Glomerular visceral epithelial cell (primary cell): ENCODE measurements around the gene ADGRL3.
"Not testable (repeated sequence)": the region's sequence is repeated elsewhere in the genome, so short reads cannot be mapped to it uniquely, and the experiment has no call there.

Source experiments
- DNase-seq: peaks from one replicate; pipeline ENCODE4 v3.0.0-alpha.2; 2016; ENCODE audit errors: extremely low spot score

Gene ADGRL3

GRCh38 chr4:61350932-61351331 lies 150.8 kb downstream of the ADGRL3 start:
- no peak for DNase-seq

DNA sequence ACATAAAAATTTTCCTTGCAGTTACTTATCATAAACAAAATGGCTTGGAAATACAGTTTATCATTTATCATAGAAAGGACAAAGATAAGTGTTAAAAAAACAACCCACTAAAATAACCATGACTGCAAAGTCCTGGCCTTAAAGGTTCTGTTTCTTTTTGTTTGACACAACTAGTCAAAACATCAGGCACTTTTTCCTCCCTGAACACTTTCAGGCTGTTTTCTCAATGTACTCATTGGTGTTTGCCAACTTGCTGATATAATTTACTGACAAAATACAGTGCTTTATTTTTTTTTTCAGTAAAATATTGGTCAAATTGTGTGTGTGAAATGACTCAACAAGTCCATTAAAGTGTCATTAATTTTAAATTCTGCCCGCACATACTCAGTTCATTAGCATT lies 156.6 kb downstream of the ADGRL3 start:
- DNase-seq: no peak

GRCh38 chr4:61359301-61359700 lies 159.2 kb downstream of the ADGRL3 start:
- DNase-seq: no peak

DNA sequence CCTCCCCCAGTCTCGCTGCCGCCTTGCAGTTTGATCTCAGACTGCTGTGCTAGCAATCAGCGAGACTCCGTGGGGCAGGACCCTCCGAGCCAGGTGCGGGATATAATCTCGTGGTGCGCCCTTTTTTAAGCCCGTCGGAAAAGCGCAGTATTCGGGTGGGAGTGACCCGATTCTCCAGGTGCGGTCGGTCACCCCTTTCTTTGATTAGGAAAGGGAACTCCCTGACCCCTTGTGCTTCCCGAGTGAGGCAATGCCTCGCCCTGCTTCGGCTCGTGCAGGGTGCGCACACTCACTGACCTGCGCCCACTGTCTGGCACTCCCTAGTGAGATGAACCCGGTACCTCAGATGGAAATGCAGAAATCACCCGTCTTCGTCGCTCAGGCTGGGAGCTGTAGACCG lies 172.7 kb downstream of the ADGRL3 start:
- not testable (repeated sequence) for DNase-seq

DNA sequence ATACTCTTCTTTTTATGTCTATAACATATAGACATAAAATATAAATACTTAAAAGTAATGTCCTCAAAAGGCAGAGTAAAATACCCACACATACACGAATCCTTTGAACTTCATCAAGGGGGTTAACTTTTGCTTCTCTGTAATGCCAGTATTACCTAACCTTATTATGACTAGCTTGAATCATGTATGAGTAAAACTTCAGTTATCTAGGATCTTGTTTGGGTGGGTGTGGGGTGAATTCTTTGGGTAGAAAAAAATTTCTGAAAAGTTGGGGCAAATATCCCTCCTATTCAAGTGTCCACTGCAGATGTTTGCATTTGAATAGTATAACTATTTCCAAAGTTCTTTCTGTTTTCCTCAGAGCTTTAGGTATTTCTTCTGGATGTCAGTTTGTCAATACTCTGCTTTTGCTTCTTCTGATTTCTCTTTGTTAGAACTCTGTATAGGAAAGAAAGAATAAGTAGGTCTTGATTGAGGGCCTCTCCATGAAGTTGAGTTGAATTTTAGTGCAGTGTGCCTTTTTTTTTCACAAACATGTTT lies 173.8 kb downstream of the ADGRL3 start:
- peak; percentile 30 for DNase-seq

GRCh38 chr4:61374447-61374891 lies 174.3 kb downstream of the ADGRL3 start:
- DNase-seq: peak; percentile 13

DNA sequence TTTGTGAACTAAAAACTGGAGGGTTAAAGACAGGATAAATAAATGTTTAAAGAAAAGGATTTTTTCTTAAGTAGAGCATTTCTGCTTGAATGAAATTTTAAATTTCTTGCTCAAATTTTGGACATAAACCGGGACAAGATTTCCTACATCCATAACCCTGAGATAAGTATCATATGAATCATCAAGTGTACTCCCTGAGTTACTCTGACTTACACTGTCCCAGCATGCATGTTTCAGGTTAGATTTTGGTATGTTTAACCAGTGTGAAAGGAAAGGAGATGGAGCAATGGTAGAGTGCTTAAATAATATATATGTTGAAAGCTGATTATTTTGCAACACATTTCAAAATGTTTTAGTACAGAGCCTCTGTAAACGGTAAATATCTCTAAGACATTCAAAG lies 175.2 kb downstream of the ADGRL3 start:
- no peak for DNase-seq

GRCh38 chr4:61376301-61376700 lies 176.2 kb downstream of the ADGRL3 start:
- DNase-seq: no peak

- DNase-seq: no peak
Observed at GRCh38 chr4:61379406-61379805, 179.3 kb downstream of the ADGRL3 start.

- no peak for DNase-seq
Observed at GRCh38 chr4:61380865-61381264, 180.7 kb downstream of the ADGRL3 start.

- DNase-seq: no peak
Observed at GRCh38 chr4:61385256-61385655, 185.1 kb downstream of the ADGRL3 start.

DNA sequence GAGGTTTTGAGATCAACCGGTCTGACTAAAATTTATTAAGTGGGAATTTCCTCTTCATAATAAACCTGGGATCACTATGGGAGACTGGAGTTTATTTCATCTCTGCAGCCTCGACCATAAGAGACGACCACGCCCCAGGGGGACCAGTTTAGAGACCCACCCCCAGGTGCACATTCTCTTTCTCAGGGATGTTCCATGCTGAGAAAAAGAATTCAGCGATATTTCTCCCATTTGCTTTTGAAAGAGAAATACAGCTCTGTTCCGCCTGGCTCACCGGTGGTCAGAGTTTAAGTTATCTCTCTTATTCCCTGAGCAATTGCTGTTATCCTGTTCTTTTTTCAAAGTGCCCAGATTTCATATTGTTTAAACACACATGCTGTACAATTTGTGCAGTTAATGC lies 187.2 kb downstream of the ADGRL3 start:
- DNase-seq: not testable (repeated sequence)

GRCh38 chr4:61389640-61390039 lies 189.5 kb downstream of the ADGRL3 start:
- DNase-seq: no peak

- DNase-seq: no peak
Observed at GRCh38 chr4:61395754-61396153, 195.6 kb downstream of the ADGRL3 start.

- DNase-seq: peak; percentile 35
Observed at GRCh38 chr4:61397174-61397573, 197.0 kb downstream of the ADGRL3 start.

GRCh38 chr4:61400439-61401038 lies 200.4 kb downstream of the ADGRL3 start:
- DNase-seq: no peak

- DNase-seq: no peak
Observed at GRCh38 chr4:61401771-61402170, 201.6 kb downstream of the ADGRL3 start.

DNA sequence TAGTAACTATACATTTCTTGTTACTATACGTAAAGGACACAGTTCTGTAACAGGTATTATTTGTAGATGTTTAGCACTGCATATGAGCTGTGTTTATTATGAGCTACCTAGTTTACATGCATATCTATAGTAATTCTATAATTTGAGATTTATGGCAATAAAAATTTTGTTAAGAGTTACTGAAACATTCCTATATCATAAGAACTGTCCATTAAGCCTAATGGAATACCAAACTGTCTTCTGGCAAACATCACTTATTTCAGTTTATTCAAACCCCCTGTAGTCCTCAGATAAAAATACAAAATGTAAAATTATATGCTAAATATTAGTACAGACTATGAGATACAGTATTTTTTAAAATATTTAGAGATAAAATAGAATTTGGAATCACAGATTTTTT lies 205.2 kb downstream of the ADGRL3 start:
- no peak for DNase-seq

- no peak for DNase-seq
Observed at GRCh38 chr4:61406677-61407076, 206.6 kb downstream of the ADGRL3 start.

DNA sequence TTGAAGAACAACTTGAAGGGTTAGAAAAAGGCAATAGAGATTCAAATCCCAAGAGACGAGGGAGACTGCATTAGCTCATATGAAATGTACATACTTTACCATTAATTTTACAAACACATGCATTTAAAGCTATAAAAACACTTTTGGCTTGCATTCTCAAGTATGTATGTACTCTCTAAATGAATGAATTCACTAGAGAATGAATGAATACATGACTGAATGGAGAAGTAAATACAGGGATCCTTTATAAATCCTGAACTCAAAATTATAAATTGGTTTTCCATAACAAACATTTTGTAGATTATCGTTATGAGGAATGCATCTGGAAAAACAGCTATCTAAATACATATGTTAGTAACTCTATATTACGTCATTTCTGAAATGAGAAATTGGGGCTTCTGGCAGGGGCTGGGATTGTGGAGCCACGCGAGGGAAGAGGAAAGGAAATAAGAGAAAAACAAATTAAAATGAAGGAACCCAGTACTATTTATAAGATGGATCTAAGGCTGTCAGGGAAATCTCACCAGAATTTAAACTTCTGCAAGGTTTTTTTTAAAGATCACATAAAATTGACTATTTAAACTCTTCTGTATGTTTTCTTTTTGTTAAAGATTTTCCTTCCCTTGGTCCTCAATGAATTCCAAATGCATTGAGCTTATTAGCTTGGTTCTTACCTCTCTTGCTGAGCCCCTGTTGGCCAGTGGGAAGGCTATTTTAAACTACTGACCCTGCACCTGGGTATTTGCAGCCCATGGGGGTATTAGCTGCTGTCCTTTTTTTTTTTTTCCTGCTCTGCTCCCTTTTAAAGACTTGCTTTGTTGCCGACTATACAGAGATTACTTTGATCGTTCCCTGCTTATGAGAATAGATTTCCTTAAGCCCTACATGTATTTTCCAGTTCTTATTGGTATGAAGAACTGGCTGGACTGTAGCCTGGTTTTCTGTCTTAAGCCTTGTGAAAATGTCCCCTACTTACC lies 207.8 kb downstream of the ADGRL3 start:
- DNase-seq: no peak

- DNase-seq: no peak
Observed at GRCh38 chr4:61408861-61409260, 208.7 kb downstream of the ADGRL3 start.

GRCh38 chr4:61411241-61411640 lies 211.1 kb downstream of the ADGRL3 start:
- no peak for DNase-seq

GRCh38 chr4:61425315-61425714 lies 225.2 kb downstream of the ADGRL3 start:
- no peak for DNase-seq
